Cardiac muscle cell (in vitro differentiated cells and primary cell): ENCODE measurements around the gene GATB. TPM values are rescaled to one million over a fixed set of nuclear protein-coding genes. Genes with fewer than 3 reads are reported as not detected.

Experiments
- DNase-seq, 2 donors: peaks; one replicate each; pipeline versions ENCODE4 v3.0.0 to v3.0.0-alpha.2; 2010 to 2017; ENCODE audit warnings: low read depth in 1 of 2, low spot score in 1 of 2
- H3K27ac ChIP-seq: fragments of 200-600 bp; sonication (generic); 2 replicates; pipeline ENCODE4 v1.5.1; 2016
- H3K27me3 ChIP-seq: fragments of 200-600 bp; sonication (generic); 2 replicates; pipeline ENCODE4 v1.6.0; 2016; ENCODE audit warnings: control low read depth
- H3K36me3 ChIP-seq: fragments of 200-600 bp; sonication (generic); 2 replicates; pipeline ENCODE4 v1.5.1; 2016; ENCODE audit warnings: control low read depth
- H3K4me1 ChIP-seq: fragments of 200-600 bp; sonication (generic); 2 replicates; pipeline ENCODE4 v1.8.1; 2017; ENCODE audit warnings: low read depth, mild to moderate bottlenecking, mixed run types
- H3K4me3 ChIP-seq: fragments of 200-600 bp; sonication (generic); 2 replicates; pipeline ENCODE4 v1.5.1; 2016; ENCODE audit warnings: mild to moderate bottlenecking
- H3K9me3 ChIP-seq: fragments of 200-600 bp; sonication (generic); 2 replicates; pipeline ENCODE4 v1.5.1; 2017; ENCODE audit warnings: low read depth, mild to moderate bottlenecking, control low read depth
- polyA plus RNA-seq: library from polyadenylated mRNA; unstranded; fragments of >200 nt; fragmentation: Nextera tagmentation; extraction: Ambion mirVana; gene quantifications from 2 replicates; pipeline ENCODE4 v1.2.1, GENCODE V29; 2016
- total RNA-seq: library from RNA; depleted of rRNA; stranded (reverse); fragments of >200 nt; gene quantifications from 2 replicates; pipeline ENCODE4 v1.2.3, GENCODE V29; 2016
- TF ChIP-seq, protein P1 (sequence below): IDR thresholded peaks from 2 replicates; pipeline ENCODE4 v1.5.1; 2012; ENCODE audit warnings: low read depth, mild to moderate bottlenecking, low read length

GATB gene
- total and polyA plus RNA-seq, 2 experiments from 2014 or later, result 24.4 to 45.3 TPM

DNA sequence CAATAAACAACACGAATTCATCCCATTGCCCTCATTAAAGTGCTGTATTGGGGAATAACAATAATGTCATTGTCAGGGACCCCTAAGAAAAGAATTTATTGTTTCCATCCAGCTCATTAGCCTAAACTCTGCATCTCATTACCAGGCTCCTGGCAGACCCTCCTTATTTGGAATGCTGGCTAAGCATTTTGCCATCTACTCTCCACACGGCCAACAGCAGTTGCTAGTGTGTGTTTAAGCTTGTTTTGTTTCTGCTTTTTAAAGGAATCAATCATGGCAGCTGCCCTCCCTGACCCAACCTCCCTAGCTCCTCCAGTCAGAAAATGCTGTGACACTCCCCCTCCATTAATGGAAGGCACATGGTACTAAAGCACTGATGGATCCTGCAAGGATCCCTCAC, 43.5 kb downstream of the GATB start:
- Histone ChIP-seq H3K4me1 (peaks cover 16% of the 10 kb centered on the region), H3K27me3 (no peaks in the 10 kb centered on the region), H3K4me3 (no peak overlapping the region), H3K36me3 (no peaks in the 10 kb centered on the region), H3K9me3 (no peaks in the 10 kb centered on the region), H3K27ac (no peak overlapping the region)
- TF ChIP-seq, protein P1, sequence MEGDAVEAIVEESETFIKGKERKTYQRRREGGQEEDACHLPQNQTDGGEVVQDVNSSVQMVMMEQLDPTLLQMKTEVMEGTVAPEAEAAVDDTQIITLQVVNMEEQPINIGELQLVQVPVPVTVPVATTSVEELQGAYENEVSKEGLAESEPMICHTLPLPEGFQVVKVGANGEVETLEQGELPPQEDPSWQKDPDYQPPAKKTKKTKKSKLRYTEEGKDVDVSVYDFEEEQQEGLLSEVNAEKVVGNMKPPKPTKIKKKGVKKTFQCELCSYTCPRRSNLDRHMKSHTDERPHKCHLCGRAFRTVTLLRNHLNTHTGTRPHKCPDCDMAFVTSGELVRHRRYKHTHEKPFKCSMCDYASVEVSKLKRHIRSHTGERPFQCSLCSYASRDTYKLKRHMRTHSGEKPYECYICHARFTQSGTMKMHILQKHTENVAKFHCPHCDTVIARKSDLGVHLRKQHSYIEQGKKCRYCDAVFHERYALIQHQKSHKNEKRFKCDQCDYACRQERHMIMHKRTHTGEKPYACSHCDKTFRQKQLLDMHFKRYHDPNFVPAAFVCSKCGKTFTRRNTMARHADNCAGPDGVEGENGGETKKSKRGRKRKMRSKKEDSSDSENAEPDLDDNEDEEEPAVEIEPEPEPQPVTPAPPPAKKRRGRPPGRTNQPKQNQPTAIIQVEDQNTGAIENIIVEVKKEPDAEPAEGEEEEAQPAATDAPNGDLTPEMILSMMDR, result no peak
- no peak for DNase-seq

DNA sequence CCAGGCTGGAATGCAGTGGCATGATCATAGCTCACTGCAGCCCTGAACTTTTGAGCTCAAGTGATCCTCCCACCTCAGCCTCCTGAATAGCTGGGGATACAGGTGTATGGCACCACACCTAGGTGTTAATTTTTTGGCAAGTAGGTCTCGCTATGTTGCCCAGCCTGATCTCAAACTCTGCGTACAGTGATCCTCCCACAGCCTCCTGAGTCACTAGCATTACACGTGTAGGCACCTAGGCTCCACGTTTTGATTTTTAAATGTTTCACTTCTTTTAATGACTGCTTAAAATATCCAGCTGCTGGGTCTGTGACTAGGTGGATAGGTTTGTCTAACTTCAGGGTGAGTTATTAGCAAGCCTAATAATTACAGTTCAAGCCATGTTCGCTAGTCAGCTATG, 44.5 kb downstream of the GATB start:
- DNase-seq, result no peak
- TF ChIP-seq, protein P1, result no peak
- no peak overlapping the region for H3K4me3 ChIP-seq
- no peaks in the 10 kb centered on the region for H3K36me3 ChIP-seq
- H3K27ac ChIP-seq, result no peak overlapping the region
- H3K27me3 ChIP-seq, result no peaks in the 10 kb centered on the region
- H3K4me1 ChIP-seq, result peaks cover 16% of the 10 kb centered on the region
- H3K9me3 ChIP-seq, result no peaks in the 10 kb centered on the region

DNA sequence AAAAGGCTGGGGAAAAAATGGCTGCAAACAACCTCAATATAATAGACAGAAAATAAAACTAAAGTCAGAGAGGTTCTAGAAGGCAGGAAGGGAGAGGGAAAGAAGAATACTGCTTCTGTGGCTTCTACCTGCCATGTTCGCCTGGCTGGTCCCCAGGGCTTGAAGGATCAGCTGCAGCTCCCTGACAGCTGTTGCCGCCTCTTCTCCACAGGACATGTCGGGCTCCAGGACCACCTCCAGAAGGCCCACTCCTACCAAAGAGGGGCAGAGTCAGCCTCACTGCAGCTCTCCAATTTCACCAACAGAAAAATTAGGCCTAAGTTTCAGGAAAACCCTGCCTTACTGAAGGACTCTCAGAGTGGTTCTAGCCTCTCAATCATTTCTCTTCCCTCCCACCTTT, 44.9 kb downstream of the GATB start:
- no peak for DNase-seq
- H3K36me3 ChIP-seq, result no peaks in the 10 kb centered on the region
- H3K9me3 ChIP-seq, result no peaks in the 10 kb centered on the region
- H3K27ac ChIP-seq, result no peak overlapping the region
- H3K4me3 ChIP-seq, result no peak overlapping the region
- H3K4me1 ChIP-seq, result peaks cover 16% of the 10 kb centered on the region
- H3K27me3 ChIP-seq, result no peaks in the 10 kb centered on the region
- TF ChIP-seq, protein P1, result no peak

DNA sequence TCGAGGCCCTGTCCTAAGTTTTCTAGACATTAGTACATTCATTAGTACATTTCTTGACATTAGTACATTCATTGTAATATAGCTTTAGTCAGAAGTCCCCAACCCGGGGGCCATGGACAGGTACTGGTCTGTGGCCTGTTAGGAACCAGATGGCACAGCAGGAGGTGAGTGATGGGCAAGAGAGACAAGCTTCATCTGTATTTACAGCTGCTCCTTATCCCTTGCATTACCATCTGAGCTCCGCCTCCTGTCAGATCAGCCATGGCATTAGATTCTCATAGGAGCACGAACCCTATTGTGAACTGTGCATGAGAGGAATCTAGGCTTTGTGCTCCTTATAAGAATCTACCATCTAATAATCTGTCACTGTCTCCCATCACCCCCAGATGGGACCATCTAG, 48.0 kb downstream of the GATB start:
- H3K27me3 ChIP-seq, result no peaks in the 10 kb centered on the region
- no peaks in the 10 kb centered on the region for H3K9me3 ChIP-seq
- no peak for DNase-seq
- no peaks in the 10 kb centered on the region for H3K36me3 ChIP-seq
- no peak overlapping the region for H3K27ac ChIP-seq
- TF ChIP-seq, protein P1, result no peak
- H3K4me1 ChIP-seq, result peaks cover 16% of the 10 kb centered on the region
- H3K4me3 ChIP-seq, result no peak overlapping the region

DNA sequence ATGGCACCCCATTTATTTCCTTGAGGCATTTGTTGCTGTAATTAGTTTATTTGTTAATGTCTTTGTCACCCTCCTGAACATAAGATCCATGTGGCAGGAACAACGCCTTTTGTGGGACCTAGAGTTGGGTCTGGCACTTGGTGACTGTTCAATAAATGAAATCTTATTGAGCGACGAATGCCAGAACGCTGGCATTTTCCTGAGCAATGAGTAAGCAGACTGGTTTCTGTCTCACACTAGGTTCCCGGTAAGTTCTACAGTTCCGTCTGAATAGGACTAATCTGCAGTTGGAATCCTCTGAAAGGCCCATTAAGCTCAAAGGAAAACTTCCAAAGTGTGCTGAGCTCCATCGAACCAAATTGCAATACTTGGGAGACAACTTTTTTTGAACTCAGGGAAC, 49.2 kb downstream of the GATB start:
- no peak for DNase-seq
- H3K9me3 ChIP-seq, result no peaks in the 10 kb centered on the region
- peaks cover 17% of the 10 kb centered on the region for H3K4me1 ChIP-seq
- no peak overlapping the region for H3K27ac ChIP-seq
- H3K27me3 ChIP-seq, result no peaks in the 10 kb centered on the region
- no peaks in the 10 kb centered on the region for H3K36me3 ChIP-seq
- H3K4me3 ChIP-seq, result no peak overlapping the region
- TF ChIP-seq, protein P1, result no peak

DNA sequence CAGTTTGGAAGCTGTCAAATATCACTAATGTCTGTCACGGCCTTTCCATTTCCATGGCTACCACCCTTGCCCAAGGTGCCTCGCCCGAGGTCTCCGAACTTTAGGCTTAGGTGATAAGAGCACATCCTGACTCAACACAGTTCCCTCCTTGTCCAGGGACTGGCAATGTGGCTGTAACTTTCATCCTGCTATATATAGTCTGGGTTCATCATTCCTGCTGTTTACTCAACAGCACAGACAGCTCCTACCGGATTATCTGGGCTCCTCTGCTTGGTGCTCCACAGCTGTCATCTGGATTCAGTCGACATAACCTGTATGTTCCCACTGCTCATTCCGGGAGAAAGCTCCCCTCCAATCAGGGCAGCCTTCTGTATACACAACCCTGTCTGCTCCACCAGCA, 51.2 kb downstream of the GATB start:
- Histone ChIP-seq H3K4me3 (no peak overlapping the region), H3K4me1 (peaks cover 17% of the 10 kb centered on the region), H3K9me3 (no peaks in the 10 kb centered on the region), H3K27me3 (no peaks in the 10 kb centered on the region), H3K36me3 (no peaks in the 10 kb centered on the region), H3K27ac (no peak overlapping the region)
- TF ChIP-seq, protein P1, result no peak
- DNase-seq, result no peak
